ENCODE results near the gene MICAL1.

- TF ChIP-seq CTCF (IDR thresholded peaks at IDR 0.05; ENCODE audit: poor library complexity) (no peak), EZH2 (IDR thresholded peaks at IDR 0.05; ENCODE audit: borderline replicate concordance) (no peak)
Observed at GRCh38 chr6:109503327-109504224, 48.0 kb upstream of the MICAL1 start.
